NCI-H1048 (cell line): ENCODE measurements around the gene HECTD4.
"Not testable (repeated sequence)": the region's sequence is repeated elsewhere in the genome, so short reads cannot be mapped to it uniquely, and the experiment has no call there.

Experiments used
- DNase-seq: peaks from one replicate; lab custom pipeline; 2025; lab: John Stamatoyannopoulos, UW

The HECTD4 gene

GRCh38 chr12:112266473-112266872, 115.8 kb downstream of the HECTD4 start:
- no peak for DNase-seq

- DNase-seq: no peak
Measured at GRCh38 chr12:112261559-112261958, 120.7 kb downstream of the HECTD4 start.

- DNase-seq: no peak
Measured at GRCh38 chr12:112258926-112259325, 123.3 kb downstream of the HECTD4 start.

GRCh38 chr12:112256780-112257179, 125.5 kb downstream of the HECTD4 start:
- no peak for DNase-seq

GRCh38 chr12:112252184-112252583, 130.0 kb downstream of the HECTD4 start:
- no peak for DNase-seq

GRCh38 chr12:112244902-112245301, 137.3 kb downstream of the HECTD4 start:
- DNase-seq: not testable (repeated sequence)

GRCh38 chr12:112243255-112244110, 138.7 kb downstream of the HECTD4 start:
- no peak for DNase-seq

- DNase-seq: no peak
Measured at GRCh38 chr12:112241176-112241575, 141.1 kb downstream of the HECTD4 start.

GRCh38 chr12:112239881-112240280, 142.3 kb downstream of the HECTD4 start:
- no peak for DNase-seq

- no peak for DNase-seq
Measured at GRCh38 chr12:112239020-112239419, 143.2 kb downstream of the HECTD4 start.

- no peak for DNase-seq
Measured at GRCh38 chr12:112238441-112238840, 143.8 kb downstream of the HECTD4 start.

- DNase-seq: no peak
Measured at GRCh38 chr12:112236786-112237185, 145.4 kb downstream of the HECTD4 start.

GRCh38 chr12:112236386-112236785, 145.8 kb downstream of the HECTD4 start:
- DNase-seq: no peak

- DNase-seq: no peak
Measured at GRCh38 chr12:112234303-112234702, 147.9 kb downstream of the HECTD4 start.

GRCh38 chr12:112233242-112233641, 149.0 kb downstream of the HECTD4 start:
- DNase-seq: no peak

GRCh38 chr12:112230136-112230535, 152.1 kb downstream of the HECTD4 start:
- no peak for DNase-seq

- DNase-seq: no peak
Measured at GRCh38 chr12:112226768-112227167, 155.5 kb downstream of the HECTD4 start.

GRCh38 chr12:112220628-112221027, 161.6 kb downstream of the HECTD4 start:
- not testable (repeated sequence) for DNase-seq

- DNase-seq: no peak
Measured at GRCh38 chr12:112219195-112219594, 163.0 kb downstream of the HECTD4 start.

GRCh38 chr12:112218150-112218549, 164.1 kb downstream of the HECTD4 start:
- DNase-seq: no peak

- DNase-seq: no peak
Measured at GRCh38 chr12:112217647-112218046, 164.6 kb downstream of the HECTD4 start.

- no peak for DNase-seq
Measured at GRCh38 chr12:112216223-112216622, 166.0 kb downstream of the HECTD4 start.

GRCh38 chr12:112214064-112214463, 168.2 kb downstream of the HECTD4 start:
- DNase-seq: no peak
